Panc1 (cell line): ENCODE results near the gene HSF2BP. TPM values are rescaled to one million over a fixed set of nuclear protein-coding genes. Genes with fewer than 3 reads are reported as not detected.
"Not testable (repeated sequence)": the region's sequence is repeated elsewhere in the genome, so short reads cannot be mapped to it uniquely, and the experiment has no call there.

Experiments
- ATAC-seq: fragments of 200-7000 bp; cut with Tn5 transposase; 2 replicates; pipeline ENCODE4 v1.9.1; 2020; ENCODE audit warnings: mild to moderate bottlenecking, moderate library complexity
- BruUV-seq: library from RNA; stranded (reverse); fragments of 400-500 nt; replicated peaks from 2 replicates; lab custom pipeline; 2021; lab: Mats Ljungman, UMichigan
- CTCF ChIA-PET: fragments of 300-600 bp; sonication (Branson Sonifier 250); formaldehyde crosslinking; loops from one replicate; lab custom pipeline; 2022; ENCODE audit warnings: antibody characterized with exemption; lab: Charles Lee
- POLR2A ChIA-PET: fragments of 300-600 bp; sonication (Branson Sonifier 250); formaldehyde crosslinking; loops from one replicate; lab custom pipeline; 2022; ENCODE audit warnings: antibody characterized with exemption; lab: Charles Lee
- DNase-seq: peaks from one replicate; pipeline ENCODE4 v3.0.0-alpha.2; 2010; ENCODE audit warnings: low read depth, low spot score
- H3K27ac ChIP-seq: 2 replicates; pipeline ENCODE4 v1.5.1; 2011; ENCODE audit warnings: mild to moderate bottlenecking, low read length, inconsistent platforms
- H3K27me3 ChIP-seq: fragments of 200-500 bp; sonication (Bioruptor generic); 2 replicates; pipeline ENCODE4 v1.6.0; 2014; ENCODE audit warnings: low read length, inconsistent platforms; ENCODE audit not compliant: control insufficient read depth, insufficient read depth
- H3K36me3 ChIP-seq: fragments of 200-500 bp; sonication (Bioruptor generic); 2 replicates; pipeline ENCODE4 v1.5.1; 2014; ENCODE audit warnings: inconsistent platforms, mild to moderate bottlenecking, low read length, moderate library complexity; ENCODE audit not compliant: control insufficient read depth, insufficient read depth
- H3K4me1 ChIP-seq: 2 replicates; pipeline ENCODE4 v1.5.1; 2011; ENCODE audit warnings: inconsistent platforms, mild to moderate bottlenecking, low read length, moderate library complexity; ENCODE audit not compliant: control insufficient read depth, insufficient read depth
- H3K4me3 ChIP-seq, 2 experiments: 2 replicates each; pipeline ENCODE4 v1.5.1; 2011 to 2012; ENCODE audit warnings: low read depth in 2 of 2, low read length in 2 of 2, mild to moderate bottlenecking in 2 of 2, inconsistent platforms in 1 of 2, moderate library complexity in 1 of 2
- H3K9me3 ChIP-seq: fragments of 200-500 bp; sonication (Bioruptor generic); 2 replicates; pipeline ENCODE4 v1.5.1; 2014; ENCODE audit warnings: low read depth, mild to moderate bottlenecking, inconsistent platforms, low read length, moderate library complexity; ENCODE audit not compliant: control insufficient read depth, insufficient read depth
- CTCF ChIP-seq: fragments of 450-650 bp; IDR thresholded peaks from 2 replicates; pipeline ENCODE4 v1.5.1; 2017; ENCODE audit warnings: mild to moderate bottlenecking
- POLR2AphosphoS5 ChIP-seq: IDR thresholded peaks from 2 replicates; pipeline ENCODE4 v1.6.1; 2012; ENCODE audit warnings: mild to moderate bottlenecking, low read depth, low read length, moderate library complexity
- REST ChIP-seq, 2 experiments: IDR thresholded peaks; 2 replicates each; pipeline ENCODE4 v1.6.1; 2011 to 2012; ENCODE audit warnings: low read depth in 2 of 2, control low read depth in 1 of 2, low read length in 1 of 2, mild to moderate bottlenecking in 1 of 2, moderate library complexity in 1 of 2; ENCODE audit not compliant: insufficient read depth in 1 of 2
- SIN3A ChIP-seq: IDR thresholded peaks from 2 replicates; pipeline ENCODE4 v1.6.1; 2012; ENCODE audit warnings: low read depth, mild to moderate bottlenecking, low read length, moderate library complexity, borderline replicate concordance; ENCODE audit not compliant: insufficient read depth
- TCF7L2 ChIP-seq: IDR thresholded peaks from 2 replicates; pipeline ENCODE4 v1.6.1; 2011; ENCODE audit warnings: mild to moderate bottlenecking, low read depth, low read length, inconsistent platforms
- in situ Hi-C: cut with HindIII; loops from 2 replicates; pipeline ENCODE4 v1.10.0; 2016; ENCODE audit warnings: low sequenced_read_pairs, low pct_unique_long_range_greater_than_20kb
- intact Hi-C: fragments of 100-400 bp; cut with micrococcal nuclease; formaldehyde crosslinking; loops from one replicate; pipeline ENCODE4 v1.10.0; 2022; ENCODE audit not compliant: unreplicated experiment
- total RNA-seq: library from RNA; stranded (reverse); gene quantifications from one replicate; pipeline ENCODE4 v1.2.1, GENCODE V29; 2021; ENCODE audit not compliant: unreplicated experiment

Gene HSF2BP
- total RNA-seq, 1 experiment from 2014 or later: 4.2 TPM

DNA sequence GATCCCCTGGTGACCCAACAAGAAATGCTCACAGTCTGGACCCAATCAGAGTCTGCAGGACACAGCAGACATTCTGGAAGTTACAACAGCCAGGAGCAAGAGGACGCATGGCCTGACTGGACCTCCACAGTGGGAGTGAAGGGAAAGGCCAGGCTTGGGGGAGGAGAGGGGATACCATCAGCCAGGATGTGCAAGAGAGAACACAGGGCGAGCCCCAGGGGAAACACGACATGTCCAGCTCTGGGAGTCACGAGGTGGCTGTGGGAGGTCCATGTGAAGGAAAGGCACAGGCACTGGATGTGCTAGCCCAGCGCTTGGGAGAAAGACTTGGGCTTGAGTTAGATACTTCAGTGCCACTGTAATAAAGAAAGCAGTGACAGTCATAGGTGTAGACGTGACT is 87.3 kb downstream of the HSF2BP start:
- H3K27ac ChIP-seq: no peak overlapping the region
- intact Hi-C loops (no loop called here), in situ Hi-C loops (no loop called here)
- no peak for DNase-seq
- BruUV-seq: no TSS peak
- no peaks in the 10 kb centered on the region for H3K9me3 ChIP-seq
- no peak for TF ChIP-seq SIN3A
- no peak for TF ChIP-seq TCF7L2
- no peak for TF ChIP-seq REST (IDR thresholded peaks at IDR 0.05; ENCODE audit: insufficient read depth in 1 of 2, low read depth in 2 of 2, low read length in 1 of 2)
- no peak for TF ChIP-seq POLR2AphosphoS5
- TF ChIP-seq CTCF: no peak
- H3K4me3 ChIP-seq: no peak overlapping the region
- H3K27me3 ChIP-seq: no peaks in the 10 kb centered on the region
- CTCF ChIA-PET: no interaction called here
- no peaks in the 10 kb centered on the region for H3K4me1 ChIP-seq
- POLR2A ChIA-PET: no interaction called here
- ATAC-seq: no peak
- H3K36me3 ChIP-seq: no peaks in the 10 kb centered on the region

GRCh38 chr21:43570195-43570594 is 89.1 kb downstream of the HSF2BP start:
- CTCF ChIA-PET, in situ Hi-C loops, H3K9me3 ChIP-seq, intact Hi-C loops, H3K27me3 ChIP-seq, H3K4me3 ChIP-seq, DNase-seq, H3K4me1 ChIP-seq, BruUV-seq, ATAC-seq, H3K27ac ChIP-seq, POLR2A ChIA-PET, H3K36me3 ChIP-seq: not testable (repeated sequence)

- H3K27me3 ChIP-seq, BruUV-seq, H3K4me1 ChIP-seq, in situ Hi-C loops, CTCF ChIA-PET, H3K9me3 ChIP-seq, H3K36me3 ChIP-seq, ATAC-seq, intact Hi-C loops, H3K4me3 ChIP-seq, H3K27ac ChIP-seq, DNase-seq, POLR2A ChIA-PET: not testable (repeated sequence)
Observed at GRCh38 chr21:43562451-43562850, 96.8 kb downstream of the HSF2BP start.

DNA sequence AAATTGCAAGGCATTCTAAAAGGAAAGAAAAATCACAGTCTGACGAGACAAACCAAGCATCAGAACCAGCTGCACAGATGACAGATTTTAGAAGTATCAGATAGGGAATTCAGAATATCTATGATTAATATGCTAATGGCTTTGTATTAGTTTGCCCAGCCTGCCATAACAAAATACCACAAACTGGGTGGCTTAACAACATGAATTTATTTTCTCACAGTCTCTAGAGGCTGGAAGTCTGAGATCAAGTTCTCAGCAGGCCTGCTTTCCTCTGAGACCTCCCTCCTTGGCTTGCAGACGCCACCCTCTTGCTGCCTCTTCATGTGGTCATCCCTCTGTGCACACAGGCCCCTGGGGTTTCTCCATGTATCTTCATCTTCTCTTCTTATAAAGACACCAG is 118.7 kb downstream of the HSF2BP start:
- intact Hi-C loops, in situ Hi-C loops, H3K9me3 ChIP-seq, POLR2A ChIA-PET, H3K27ac ChIP-seq, BruUV-seq, H3K36me3 ChIP-seq, H3K4me1 ChIP-seq, DNase-seq, ATAC-seq, H3K27me3 ChIP-seq, CTCF ChIA-PET, H3K4me3 ChIP-seq: not testable (repeated sequence)

DNA sequence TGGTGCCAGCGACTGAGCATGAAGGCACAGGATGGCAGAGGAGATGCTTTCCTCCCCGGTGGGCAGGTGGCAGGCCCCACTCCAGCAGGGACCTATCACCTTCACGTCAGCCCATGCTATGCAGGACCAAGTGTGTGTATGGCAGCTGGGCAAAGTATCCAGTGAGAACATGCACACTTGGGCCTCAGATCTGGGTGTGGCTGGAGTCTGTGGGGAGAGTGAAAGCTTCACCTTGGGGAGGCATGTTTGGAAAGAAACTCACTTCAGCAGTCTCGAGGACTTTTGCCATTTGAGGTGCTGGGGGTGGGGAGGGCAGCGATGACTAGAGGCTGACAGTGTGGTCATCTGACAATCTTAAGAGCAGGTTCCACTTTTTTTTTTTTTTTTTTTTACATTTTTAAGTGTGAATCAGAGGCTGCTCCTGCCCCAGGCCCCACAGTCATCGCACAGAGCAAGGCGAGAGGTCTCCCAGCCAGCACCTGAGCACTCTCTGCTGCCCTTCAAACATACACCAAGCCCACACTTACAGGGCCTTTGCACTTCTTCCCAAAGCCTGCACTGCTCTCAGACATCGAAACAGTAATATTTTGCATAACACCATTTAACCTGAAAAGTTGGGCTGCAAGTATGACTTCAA is 136.7 kb downstream of the HSF2BP start:
- H3K4me1 ChIP-seq, POLR2A ChIA-PET, H3K9me3 ChIP-seq, H3K27ac ChIP-seq, BruUV-seq, intact Hi-C loops, ATAC-seq, H3K4me3 ChIP-seq, CTCF ChIA-PET, H3K36me3 ChIP-seq, in situ Hi-C loops, H3K27me3 ChIP-seq, DNase-seq: not testable (repeated sequence)
